Measurements from ENCODE around the gene MRPL10.
A peak's percentile ranks its signal among the peaks of the same experiment; 100 is the strongest.

GRCh38 chr17:47831003-47831933 lies at the start of gene MRPL10, which contains the start of gene LRRC46:
- TF ChIP-seq EZH2 (IDR thresholded peaks at IDR 0.05; ENCODE audit: low read length, missing control alignments) = no peak
- TF ChIP-seq, protein P1, sequence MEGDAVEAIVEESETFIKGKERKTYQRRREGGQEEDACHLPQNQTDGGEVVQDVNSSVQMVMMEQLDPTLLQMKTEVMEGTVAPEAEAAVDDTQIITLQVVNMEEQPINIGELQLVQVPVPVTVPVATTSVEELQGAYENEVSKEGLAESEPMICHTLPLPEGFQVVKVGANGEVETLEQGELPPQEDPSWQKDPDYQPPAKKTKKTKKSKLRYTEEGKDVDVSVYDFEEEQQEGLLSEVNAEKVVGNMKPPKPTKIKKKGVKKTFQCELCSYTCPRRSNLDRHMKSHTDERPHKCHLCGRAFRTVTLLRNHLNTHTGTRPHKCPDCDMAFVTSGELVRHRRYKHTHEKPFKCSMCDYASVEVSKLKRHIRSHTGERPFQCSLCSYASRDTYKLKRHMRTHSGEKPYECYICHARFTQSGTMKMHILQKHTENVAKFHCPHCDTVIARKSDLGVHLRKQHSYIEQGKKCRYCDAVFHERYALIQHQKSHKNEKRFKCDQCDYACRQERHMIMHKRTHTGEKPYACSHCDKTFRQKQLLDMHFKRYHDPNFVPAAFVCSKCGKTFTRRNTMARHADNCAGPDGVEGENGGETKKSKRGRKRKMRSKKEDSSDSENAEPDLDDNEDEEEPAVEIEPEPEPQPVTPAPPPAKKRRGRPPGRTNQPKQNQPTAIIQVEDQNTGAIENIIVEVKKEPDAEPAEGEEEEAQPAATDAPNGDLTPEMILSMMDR (conservative IDR thresholded peaks at IDR 0.05 in 1 of 2, IDR thresholded peaks at IDR 0.05 in 1 of 2; ENCODE audit: low read depth in 1 of 2, low read length in 2 of 2) = peak; percentile 27 to 42

All from fibroblast of lung (primary cell).